ENCODE results near the gene CCL5.
A peak's percentile ranks its signal among the peaks of the same experiment; 100 is the strongest.

Gene CCL5

DNA sequence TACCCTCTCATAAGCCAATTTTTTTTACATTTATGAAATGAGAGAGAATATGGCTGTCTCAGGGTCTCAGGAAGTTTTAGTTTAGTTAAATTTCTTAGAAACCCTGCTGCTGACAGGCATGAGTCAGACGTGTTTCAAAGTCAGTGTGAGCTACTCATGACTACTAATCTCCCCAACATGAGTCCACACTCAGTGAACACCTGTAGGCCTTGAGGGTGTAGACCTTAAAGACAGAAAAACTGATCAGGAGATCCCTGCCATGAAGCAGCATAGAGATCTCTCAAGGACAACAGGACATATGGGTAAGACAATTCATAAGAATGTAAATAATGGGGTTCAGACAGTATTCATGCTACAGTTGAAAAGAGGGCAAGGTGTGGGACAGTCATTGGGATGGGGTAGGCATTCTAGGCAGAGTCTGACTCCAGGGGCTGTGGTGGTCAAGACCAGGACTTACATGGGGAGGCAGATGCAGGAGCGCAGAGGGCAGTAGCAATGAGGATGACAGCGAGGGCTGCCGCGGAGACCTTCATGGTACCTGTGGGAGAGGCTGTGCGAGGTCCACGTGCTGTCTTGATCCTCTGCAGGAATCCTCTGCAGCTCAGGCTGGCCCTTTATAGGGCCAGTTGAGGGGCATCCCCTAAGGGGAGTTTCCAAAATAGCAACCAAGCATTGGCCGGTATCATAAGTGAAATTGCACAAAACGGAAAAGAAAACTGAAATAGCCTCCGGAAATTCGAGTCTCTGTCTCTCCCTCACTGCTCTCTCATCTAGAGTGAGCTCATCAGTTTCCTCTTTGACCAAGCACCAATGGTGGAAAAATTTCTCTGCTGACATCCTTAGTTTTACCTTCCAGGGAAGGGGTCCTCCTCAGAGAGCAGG, at the start of gene CCL5:
Gene CCL5 (minus strand): TSS at position 588 of the 882 bp plus-strand sequence.
- DNase-seq (ENCODE audit: low spot score): peak; percentile 81

- no peak for DNase-seq (ENCODE audit: low spot score)
Measured at GRCh38 chr17:35927714-35928113, 47.6 kb upstream of the CCL5 start.

DNA sequence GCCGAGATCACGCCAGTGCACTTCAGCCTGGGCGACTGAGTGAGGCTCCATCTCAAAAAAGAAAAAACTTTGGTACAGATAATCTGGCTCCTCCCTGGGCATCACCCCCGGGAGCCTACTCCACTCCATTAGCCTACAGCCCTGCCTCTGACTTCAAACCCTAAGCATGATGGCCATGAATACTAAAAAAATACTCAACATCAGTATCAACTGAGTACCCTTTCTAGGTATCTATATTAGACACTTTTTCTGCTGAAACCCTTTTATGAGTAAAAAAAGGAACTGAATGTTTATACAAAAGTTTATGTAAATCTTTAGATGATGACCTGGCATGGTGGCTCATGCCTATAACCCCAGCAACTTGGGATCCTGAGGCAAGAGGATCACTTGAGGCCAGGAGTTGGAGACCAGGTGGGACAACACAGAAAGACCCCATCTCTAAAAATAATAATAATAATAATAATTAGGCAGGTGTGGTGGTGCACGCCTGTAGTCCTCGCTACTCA, 43.5 kb upstream of the CCL5 start:
- no peak for DNase-seq (ENCODE audit: low spot score)

GRCh38 chr17:35920229-35920628, 40.1 kb upstream of the CCL5 start:
- no peak for DNase-seq (ENCODE audit: low spot score)

DNA sequence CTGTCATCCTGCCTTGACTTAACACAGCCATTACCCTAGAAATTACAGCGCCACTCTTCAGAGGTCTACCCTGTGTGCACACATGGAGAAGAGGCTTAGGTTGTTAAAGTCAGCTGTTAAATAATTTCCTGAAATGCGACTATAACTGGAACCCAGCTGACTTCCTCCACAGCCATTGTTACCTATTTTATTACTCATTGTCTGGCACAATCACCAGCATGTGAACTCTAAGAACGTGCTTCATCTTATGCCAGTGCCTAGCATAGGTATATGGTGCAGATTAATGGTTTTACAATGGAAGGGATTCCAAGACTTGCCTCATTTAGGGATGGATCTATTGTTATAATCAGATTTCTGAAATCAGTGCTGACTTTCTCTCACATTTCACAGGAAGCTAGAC, 38.5 kb upstream of the CCL5 start:
- no peak for DNase-seq (ENCODE audit: low spot score)

DNA sequence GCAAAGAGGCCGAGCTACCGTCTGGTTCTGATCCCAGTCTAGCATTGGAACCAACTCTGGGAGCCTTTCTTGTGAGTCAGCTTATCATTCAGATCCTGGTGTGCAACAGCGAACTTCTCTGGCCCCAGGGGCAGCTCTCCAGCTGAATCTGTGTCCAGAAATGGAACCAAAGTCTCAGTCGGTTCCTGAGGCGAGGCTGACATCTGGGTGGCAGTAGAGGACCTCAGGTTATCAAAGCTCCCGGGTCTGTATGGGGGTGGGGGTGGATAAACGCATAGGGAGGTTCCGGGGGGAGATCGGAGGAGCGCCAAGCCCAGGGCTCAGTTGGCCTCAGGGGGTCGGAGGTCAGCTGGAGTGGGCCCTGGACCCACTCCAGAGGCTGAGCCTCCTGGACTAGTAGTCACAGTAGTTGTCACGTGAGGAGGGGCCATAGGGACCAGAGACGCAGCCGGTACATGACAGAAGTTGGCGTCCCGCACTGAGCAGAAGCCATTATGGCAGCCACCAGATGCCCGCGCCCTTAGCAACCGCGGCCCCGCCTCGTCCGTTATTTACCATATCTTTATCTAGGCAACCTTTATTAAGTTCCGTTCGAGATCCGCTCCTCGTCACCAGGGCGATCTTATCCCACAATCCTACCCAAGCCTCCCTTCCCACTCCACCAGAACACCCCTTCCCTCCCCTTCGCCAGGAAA, 37.5 kb upstream of the CCL5 start:
- no peak for DNase-seq (ENCODE audit: low spot score)

- DNase-seq (ENCODE audit: low spot score): no peak
Measured at GRCh38 chr17:35915153-35915964, 35.2 kb upstream of the CCL5 start.

- no peak for DNase-seq (ENCODE audit: low spot score)
Measured at GRCh38 chr17:35914354-35914753, 34.2 kb upstream of the CCL5 start.

DNA sequence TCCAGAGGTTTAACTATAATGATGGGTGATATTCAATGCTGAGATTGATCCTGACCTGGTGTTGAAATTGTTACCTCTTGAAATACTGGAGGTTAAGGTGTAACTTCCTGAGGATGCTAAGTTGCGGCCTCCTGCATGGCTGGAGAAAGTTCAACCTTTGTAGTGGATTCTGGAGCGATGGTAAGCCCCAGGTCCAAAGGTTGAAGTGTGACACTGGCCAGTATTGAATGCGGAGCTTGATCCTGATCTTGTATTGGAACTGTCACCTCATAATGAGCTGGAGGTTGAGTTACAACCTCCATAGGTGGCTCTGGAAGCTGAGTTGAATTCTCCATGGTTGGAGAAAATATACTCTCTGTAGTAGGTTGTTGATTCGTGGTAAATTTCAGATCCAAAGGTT, 33.4 kb upstream of the CCL5 start:
- no peak for DNase-seq (ENCODE audit: low spot score)

GRCh38 chr17:35912942-35913341, 32.8 kb upstream of the CCL5 start:
- no peak for DNase-seq (ENCODE audit: low spot score)

GRCh38 chr17:35912339-35912912, 32.3 kb upstream of the CCL5 start:
- DNase-seq (ENCODE audit: low spot score): no peak

GRCh38 chr17:35909408-35909807, 29.2 kb upstream of the CCL5 start:
- no peak for DNase-seq (ENCODE audit: low spot score)

DNA sequence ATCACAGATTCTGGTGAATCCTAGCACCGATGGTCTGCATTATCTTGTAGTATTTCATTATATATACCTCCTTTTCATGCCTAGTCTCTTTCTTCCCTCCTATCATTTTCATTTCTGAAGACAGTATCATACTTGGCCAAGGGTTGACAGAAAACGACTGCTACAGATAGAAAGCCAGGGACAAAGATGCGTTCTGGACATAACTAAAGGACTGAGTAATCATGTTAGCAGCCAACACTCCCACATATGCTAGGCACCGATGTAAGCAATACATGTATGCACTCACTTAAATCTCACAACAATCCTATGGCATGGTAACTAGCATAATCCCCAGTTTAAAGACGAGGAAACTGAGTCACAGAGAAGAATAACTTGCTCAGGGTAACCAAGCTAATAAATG, 27.5 kb upstream of the CCL5 start:
- no peak for DNase-seq (ENCODE audit: low spot score)

DNA sequence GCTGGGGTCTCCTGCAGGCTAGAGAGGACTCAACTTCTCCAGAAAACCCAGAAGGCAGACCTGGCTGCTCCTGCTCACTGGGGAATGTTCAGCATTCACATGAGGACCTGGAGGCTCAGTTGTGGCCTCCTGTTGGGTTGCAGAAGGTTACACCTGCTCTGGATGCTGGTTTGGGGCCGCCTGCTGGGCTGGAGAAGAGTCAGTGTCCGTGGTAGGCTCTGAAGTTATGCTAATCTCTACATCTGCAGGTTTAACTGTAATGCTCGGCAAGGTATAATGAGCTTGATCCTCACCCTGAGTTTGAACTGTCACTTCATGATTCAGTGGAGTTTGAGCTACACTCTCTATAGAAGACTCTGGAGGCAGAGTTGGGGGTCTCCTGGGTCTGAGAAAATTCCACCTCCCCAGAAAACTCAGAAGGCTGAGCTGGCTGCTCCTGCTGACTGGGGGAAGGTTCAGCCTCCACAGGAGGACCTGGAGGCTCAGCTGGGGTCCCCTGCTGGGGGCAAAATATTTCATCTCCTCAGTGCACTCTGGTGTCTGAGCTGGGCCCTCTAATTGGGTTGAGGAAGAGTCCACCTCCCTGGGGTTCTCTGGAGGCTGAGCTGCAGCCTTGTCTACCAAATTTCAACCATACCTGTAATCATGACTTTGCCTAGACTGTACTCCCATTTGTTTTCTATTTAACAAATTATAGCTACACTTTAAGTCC, 26.9 kb upstream of the CCL5 start:
- DNase-seq (ENCODE audit: low spot score): no peak

DNA sequence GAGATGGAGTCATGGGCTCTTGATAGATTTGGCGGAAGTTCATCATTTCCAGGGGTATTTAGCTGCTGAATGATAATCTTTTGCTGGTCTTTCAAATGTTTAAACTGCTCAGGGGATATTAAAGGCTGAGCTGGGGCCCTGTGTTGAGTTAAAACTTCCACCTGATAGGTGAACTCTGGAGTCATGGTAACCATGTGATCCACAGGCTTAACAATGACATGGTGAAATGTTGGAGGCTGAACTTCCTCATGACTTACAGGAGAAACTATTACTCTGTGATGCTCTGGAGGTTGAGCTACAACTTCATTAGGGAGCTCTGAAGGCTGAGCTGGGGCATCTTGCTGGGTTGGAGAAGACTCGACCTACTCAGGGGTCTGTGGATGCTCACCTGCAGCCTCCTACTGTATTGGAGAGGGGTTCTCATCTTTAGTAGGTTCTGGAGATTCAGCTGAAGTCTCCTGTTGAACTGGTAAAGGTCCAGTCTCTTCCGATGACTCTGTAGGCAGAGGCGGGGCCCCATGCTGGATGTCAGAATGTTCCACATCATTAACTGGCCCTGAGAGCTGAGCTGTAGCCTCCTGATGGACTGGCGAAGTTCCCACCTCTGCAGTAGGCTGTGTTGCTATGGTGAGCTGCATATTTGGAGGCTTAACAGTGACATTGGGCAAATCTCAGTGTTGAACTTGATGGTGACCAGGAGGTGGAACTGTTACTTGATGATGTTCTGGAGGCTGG, 26.2 kb upstream of the CCL5 start:
- no peak for DNase-seq (ENCODE audit: low spot score)

GRCh38 chr17:35903451-35903850, 23.3 kb upstream of the CCL5 start:
- no peak for DNase-seq (ENCODE audit: low spot score)

DNA sequence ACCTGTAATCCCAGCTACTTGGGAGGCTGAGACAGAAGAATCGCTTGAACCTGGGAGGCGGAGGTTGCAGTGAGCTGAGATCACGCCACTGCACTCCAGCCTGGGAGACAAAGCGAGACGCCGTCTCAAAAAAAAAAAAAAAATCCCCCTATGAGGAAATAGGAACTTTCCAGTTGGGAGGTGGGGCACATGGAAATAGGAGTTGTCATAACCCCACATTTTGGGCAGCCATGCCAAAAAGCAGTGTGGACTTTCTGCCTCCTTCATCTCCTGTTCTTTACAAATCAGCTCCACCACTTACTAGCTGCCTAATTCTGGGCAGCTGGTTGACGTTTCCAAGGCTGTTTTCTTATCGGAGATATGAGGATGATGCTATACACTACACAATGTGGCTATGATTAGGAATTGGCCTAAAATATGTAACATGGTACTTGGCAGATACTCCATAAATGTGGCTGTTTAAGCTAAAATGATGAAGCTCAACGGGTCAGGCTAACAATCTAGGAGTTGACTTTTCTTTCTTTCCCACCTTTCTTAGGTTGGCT, 21.5 kb upstream of the CCL5 start:
- DNase-seq (ENCODE audit: low spot score): no peak

DNA sequence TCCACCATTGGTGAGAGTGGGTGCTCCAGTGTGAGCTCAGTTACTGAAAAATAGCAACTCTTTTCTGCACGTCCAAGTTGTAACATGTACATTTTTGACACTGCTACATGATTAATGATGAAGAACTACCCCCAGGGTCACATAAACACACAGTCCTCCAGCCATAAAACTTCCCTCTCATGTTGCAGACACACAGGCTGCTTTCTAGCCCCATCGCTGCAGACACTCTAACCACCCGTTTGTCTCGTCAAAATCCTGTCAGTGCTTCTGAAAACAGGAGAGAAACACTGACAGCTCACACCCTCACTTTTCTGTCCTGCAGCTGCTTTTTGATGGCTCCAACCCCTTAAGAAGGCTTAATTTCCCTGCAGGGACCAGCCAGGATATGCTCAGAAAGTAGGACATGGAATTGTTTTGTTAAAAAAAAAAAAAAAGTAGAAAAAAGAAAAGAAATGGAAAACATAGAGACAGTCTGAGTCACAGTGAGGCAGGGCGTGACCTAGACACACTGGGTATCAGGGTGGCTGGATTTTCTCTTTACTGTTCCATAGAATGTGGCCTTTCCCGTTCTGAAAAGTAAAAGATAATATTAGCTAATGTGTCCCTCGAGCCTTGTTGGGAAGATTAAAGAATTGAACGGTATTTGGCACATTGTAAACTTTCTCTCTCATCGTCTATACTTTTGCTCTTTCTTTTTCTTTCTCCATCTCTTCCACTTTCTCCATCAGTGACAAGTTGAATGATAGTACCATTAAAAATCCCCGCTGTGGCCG, 20.7 kb upstream of the CCL5 start:
- DNase-seq (ENCODE audit: low spot score): peak; percentile 57

DNA sequence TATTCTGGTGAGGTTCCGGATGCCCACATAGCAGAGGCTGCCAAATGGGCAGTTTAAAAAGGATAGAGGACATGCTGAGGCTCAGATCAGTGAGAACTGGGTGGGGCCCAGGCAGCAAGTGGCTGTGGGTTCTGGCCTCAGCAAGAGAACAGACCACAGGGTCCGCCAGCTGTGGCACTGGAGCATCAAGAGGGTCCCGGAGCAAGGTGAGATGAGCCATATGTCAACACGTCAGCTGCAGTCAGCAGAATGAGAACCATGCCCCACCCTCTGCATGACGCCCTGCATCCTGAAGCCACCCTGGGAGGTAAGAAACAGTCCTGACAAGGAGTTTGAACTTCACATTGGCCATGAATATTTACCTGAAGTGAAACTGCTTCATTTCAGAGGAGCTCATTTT, 20.1 kb upstream of the CCL5 start:
- peak; percentile 43 for DNase-seq (ENCODE audit: low spot score)
